HFFc6 (cell line): Measurements from ENCODE around the gene ZNF3. TPM values are rescaled to one million over a fixed set of nuclear protein-coding genes. Genes with fewer than 3 reads are reported as not detected.

ENCODE experiments used
- DNase-seq: peaks from one replicate; pipeline ENCODE4 v3.0.0-alpha.2; 2018
- H3K27ac Mint-ChIP-seq: 2 replicates; pipeline ENCODE4 v1.8.0; 2020; ENCODE audit warnings: mild to moderate bottlenecking, mixed read lengths
- H3K27me3 Mint-ChIP-seq: 2 replicates; pipeline ENCODE4 v1.8.0; 2021; ENCODE audit warnings: mild to moderate bottlenecking, moderate library complexity, mixed read lengths; ENCODE audit not compliant: insufficient read depth
- H3K36me3 Mint-ChIP-seq: 2 replicates; pipeline ENCODE4 v1.8.0; 2021; ENCODE audit warnings: low read depth, mixed read lengths
- H3K4me1 Mint-ChIP-seq: 2 replicates; pipeline ENCODE4 v1.8.0; 2020; ENCODE audit warnings: low read depth, mixed read lengths
- H3K4me3 Mint-ChIP-seq: 2 replicates; pipeline ENCODE4 v1.8.0; 2020; ENCODE audit warnings: mild to moderate bottlenecking, moderate library complexity, mixed read lengths
- H3K9me3 Mint-ChIP-seq: 2 replicates; pipeline ENCODE4 v1.8.0; 2020; ENCODE audit warnings: mild to moderate bottlenecking, mixed read lengths
- total RNA-seq, 6 experiments: library from RNA; stranded (reverse); fragmentation: NEBNext Ultra II Directional; extraction: Animal tissue kit (Norgen Biotek cat#: 25700); gene quantifications; 2 replicates in 1 of 6; 3 replicates in 5 of 6; pipeline ENCODE4 v1.2.3, GENCODE V29; 2021
- TF ChIP-seq, protein P1 (sequence below): fragments of 200-600 bp; sonication (generic); IDR thresholded peaks from 2 replicates; pipeline ENCODE4 v1.5.0; 2021; ENCODE audit warnings: antibody characterized with exemption, mild to moderate bottlenecking

ZNF3 gene
- total RNA-seq, 6 experiments from 2014 or later, result 16.5 to 19.4 (median 18.3) TPM

DNA sequence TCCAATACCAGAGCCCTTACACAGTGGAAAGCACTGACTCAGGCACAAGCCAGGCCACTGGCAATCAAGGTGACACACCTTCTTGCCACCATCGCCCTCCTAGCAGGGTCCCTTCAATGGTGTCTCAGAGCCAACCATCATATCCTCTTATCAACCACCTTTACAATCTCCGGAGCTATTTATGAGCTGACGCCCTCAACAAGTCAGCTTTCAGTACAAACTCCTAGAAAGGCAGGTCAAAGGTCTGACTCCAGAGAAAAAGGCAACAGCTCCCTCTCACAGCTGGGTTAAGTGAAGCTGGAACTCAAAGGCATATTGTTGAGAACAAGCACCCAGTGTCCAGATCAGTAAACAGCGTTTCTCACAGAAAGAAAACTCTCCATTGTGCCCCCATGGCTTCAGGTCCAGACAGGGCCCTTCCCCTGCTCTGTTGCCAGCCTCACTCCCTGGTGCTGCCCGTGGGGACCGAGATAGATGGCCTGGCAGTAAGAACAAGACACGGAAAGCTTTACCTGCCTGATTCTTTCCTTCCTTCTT lies 2.4 kb downstream of the ZNF3 start:
- Mint-ChIP-seq H3K36me3 (peaks cover 53% of the 10 kb centered on the region), H3K9me3 (no peaks in the 10 kb centered on the region; the same call in none of the 2 replicates), H3K27ac (peak overlapping the region; percentile 53; the same call in 1 of the 2 replicates), H3K27me3 (no peaks in the 10 kb centered on the region), H3K4me1 (peaks cover 34% of the 10 kb centered on the region), H3K4me3 (peak overlapping the region; percentile 10; the same call in 1 of the 2 replicates)
- no peak for DNase-seq
- TF ChIP-seq, protein P1, sequence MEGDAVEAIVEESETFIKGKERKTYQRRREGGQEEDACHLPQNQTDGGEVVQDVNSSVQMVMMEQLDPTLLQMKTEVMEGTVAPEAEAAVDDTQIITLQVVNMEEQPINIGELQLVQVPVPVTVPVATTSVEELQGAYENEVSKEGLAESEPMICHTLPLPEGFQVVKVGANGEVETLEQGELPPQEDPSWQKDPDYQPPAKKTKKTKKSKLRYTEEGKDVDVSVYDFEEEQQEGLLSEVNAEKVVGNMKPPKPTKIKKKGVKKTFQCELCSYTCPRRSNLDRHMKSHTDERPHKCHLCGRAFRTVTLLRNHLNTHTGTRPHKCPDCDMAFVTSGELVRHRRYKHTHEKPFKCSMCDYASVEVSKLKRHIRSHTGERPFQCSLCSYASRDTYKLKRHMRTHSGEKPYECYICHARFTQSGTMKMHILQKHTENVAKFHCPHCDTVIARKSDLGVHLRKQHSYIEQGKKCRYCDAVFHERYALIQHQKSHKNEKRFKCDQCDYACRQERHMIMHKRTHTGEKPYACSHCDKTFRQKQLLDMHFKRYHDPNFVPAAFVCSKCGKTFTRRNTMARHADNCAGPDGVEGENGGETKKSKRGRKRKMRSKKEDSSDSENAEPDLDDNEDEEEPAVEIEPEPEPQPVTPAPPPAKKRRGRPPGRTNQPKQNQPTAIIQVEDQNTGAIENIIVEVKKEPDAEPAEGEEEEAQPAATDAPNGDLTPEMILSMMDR, result no peak

- no peak overlapping the region for H3K27ac Mint-ChIP-seq
Observed at GRCh38 chr7:100077205-100077604, 4.3 kb downstream of the ZNF3 start.

GRCh38 chr7:100075418-100075817 lies 6.1 kb downstream of the ZNF3 start:
- Mint-ChIP-seq H3K9me3 (peaks cover 36% of the 10 kb centered on the region), H3K27me3 (peaks cover 4% of the 10 kb centered on the region; the same call in 1 of the 2 replicates), H3K4me1 (peaks cover 18% of the 10 kb centered on the region), H3K4me3 (no peak overlapping the region), H3K27ac (no peak overlapping the region), H3K36me3 (peaks cover 83% of the 10 kb centered on the region)
- DNase-seq, result no peak
- TF ChIP-seq, protein P1, result no peak

More at GRCh38 chr7:100077205-100077604, 4.3 kb downstream of the ZNF3 start:
- Mint-ChIP-seq H3K36me3 (peaks cover 72% of the 10 kb centered on the region), H3K4me3 (no peak overlapping the region), H3K27me3 (peaks cover under 1% of the 10 kb centered on the region; the same call in 1 of the 2 replicates), H3K9me3 (peaks cover 18% of the 10 kb centered on the region), H3K4me1 (peaks cover 25% of the 10 kb centered on the region)
- no peak for DNase-seq
- TF ChIP-seq, protein P1, result no peak

DNA sequence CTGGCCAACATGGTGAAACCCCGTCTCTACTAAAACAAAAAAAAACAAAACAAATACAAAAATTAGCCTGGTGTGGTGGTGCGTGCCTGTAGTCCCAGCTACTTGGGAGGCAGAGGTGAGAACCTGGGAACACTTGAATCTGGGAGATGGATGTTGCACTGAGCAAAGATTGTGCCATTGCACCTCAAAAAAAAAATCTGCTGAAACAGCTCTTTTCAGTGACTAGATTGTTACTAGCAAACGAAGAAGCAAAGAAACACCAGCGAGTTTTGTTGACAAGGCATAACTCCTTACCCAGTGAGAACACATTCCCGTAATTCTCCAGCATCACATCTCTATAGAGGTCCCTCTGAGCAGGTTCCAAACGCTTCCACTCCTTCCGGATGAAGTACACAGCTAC lies 6.7 kb downstream of the ZNF3 start:
- Mint-ChIP-seq H3K27me3 (peaks cover 4% of the 10 kb centered on the region; the same call in 1 of the 2 replicates), H3K36me3 (peaks cover 83% of the 10 kb centered on the region), H3K9me3 (peaks cover 42% of the 10 kb centered on the region), H3K27ac (no peak overlapping the region), H3K4me3 (no peak overlapping the region), H3K4me1 (peaks cover 12% of the 10 kb centered on the region)
- TF ChIP-seq, protein P1, result no peak
- DNase-seq, result no peak

DNA sequence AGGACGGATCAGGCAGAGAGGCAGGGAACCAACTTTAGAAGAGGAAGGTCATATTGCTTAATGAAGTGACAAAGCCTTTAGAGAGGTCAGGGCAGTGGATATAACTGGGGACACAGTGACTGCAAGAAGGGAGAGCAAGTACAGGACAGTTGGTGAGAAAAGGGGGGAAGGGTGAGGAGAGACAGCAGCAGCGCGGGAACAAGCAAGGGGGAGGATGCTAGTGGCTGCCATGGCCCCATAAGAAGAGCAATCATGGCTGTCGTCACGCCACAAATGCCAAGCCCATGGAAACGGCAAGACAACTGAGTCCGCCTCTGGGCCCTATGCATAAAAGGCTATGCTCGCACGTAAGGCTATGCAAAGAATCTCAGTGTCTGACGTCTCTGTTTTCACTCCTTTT lies 9.1 kb downstream of the ZNF3 start:
- peaks cover 45% of the 10 kb centered on the region for H3K9me3 Mint-ChIP-seq
- no peaks in the 10 kb centered on the region; the same call in 1 of the 2 replicates for H3K4me1 Mint-ChIP-seq
- H3K4me3 Mint-ChIP-seq, result no peak overlapping the region
- no peak overlapping the region for H3K27ac Mint-ChIP-seq
- peaks cover 4% of the 10 kb centered on the region; the same call in 1 of the 2 replicates for H3K27me3 Mint-ChIP-seq
- no peak for DNase-seq
- TF ChIP-seq, protein P1, result no peak
- peaks cover 82% of the 10 kb centered on the region for H3K36me3 Mint-ChIP-seq
